ENCODE measurements around the gene BUB3.

DNA sequence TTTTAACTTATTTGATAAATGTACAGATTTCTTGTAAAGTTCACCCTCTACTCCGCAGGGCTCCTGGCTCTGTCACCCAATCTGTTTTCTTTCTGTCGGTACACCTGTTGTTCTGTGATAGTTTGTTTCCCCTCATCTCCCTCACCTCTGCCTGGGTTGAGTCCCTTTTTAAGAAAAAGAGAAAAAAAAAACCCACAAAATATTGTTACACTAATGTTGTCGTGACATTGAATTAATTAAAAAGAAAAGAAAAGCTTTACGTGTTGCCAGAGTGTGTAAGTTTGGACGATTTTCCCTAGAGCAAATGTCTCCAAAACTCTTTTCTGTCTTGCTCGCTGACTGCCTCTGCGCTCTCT, 15.1 kb upstream of the BUB3 start:
- TF ChIP-seq, protein P1, sequence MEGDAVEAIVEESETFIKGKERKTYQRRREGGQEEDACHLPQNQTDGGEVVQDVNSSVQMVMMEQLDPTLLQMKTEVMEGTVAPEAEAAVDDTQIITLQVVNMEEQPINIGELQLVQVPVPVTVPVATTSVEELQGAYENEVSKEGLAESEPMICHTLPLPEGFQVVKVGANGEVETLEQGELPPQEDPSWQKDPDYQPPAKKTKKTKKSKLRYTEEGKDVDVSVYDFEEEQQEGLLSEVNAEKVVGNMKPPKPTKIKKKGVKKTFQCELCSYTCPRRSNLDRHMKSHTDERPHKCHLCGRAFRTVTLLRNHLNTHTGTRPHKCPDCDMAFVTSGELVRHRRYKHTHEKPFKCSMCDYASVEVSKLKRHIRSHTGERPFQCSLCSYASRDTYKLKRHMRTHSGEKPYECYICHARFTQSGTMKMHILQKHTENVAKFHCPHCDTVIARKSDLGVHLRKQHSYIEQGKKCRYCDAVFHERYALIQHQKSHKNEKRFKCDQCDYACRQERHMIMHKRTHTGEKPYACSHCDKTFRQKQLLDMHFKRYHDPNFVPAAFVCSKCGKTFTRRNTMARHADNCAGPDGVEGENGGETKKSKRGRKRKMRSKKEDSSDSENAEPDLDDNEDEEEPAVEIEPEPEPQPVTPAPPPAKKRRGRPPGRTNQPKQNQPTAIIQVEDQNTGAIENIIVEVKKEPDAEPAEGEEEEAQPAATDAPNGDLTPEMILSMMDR (IDR thresholded peaks at IDR 0.05): no peak
- no peak for TF ChIP-seq POLR2A (IDR thresholded peaks at IDR 0.05; ENCODE audit: low read depth)
